Erythroblast (primary cell): ENCODE measurements around the gene DPEP3.

Source experiments
- GATA1 ChIP-seq: IDR thresholded peaks from 2 replicates; pipeline ENCODE4 v1.6.1; 2011; ENCODE audit warnings: low read depth, mild to moderate bottlenecking, control low read depth, low read length, moderate library complexity
- POLR2A ChIP-seq: IDR thresholded peaks from 2 replicates; pipeline ENCODE4 v1.6.1; 2011; ENCODE audit warnings: mild to moderate bottlenecking, low read length

GRCh38 chr16:68019167-68019680, 38.9 kb upstream of the DPEP3 start:
- TF ChIP-seq POLR2A = no peak
- no peak for TF ChIP-seq GATA1
